Femur (tissue), 1 donor: ENCODE measurements around the gene LRRN3.
"Not testable (repeated sequence)": the region's sequence is repeated elsewhere in the genome, so short reads cannot be mapped to it uniquely, and the experiment has no call there.

Experiments
- DNase-seq: peaks from one replicate; pipeline ENCODE4 v3.0.0-alpha.2; 2017

The LRRN3 gene

DNA sequence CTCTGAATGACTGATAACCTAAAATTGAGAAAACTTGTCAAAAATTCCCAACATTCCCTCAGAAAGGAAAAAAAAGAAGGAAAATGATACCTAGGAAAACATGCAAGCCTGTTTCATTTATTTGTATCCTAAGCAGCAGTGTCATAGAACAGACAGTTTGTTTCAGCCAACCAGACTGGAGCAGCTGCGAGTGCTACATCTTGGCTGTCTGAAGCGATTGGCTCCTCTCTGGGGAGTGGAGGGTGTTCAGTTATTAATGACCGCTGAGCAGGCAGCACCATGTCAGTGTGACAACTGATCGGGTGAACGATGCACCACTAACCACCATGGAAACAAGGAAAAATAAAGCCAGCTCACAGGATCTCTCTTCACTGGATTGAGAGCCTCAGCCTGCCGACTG lies at the start of gene LRRN3:
LRRN3 (plus strand) TSS at position 282 of the 400 bp plus-strand sequence. CDS start 31,646 bp downstream, outside the sequence.
- DNase-seq: peak; percentile 73

GRCh38 chr7:111041577-111041976 lies 49.4 kb upstream of the LRRN3 start:
- DNase-seq: no peak

- no peak for DNase-seq
Observed at GRCh38 chr7:111042842-111043241, 48.1 kb upstream of the LRRN3 start.

DNA sequence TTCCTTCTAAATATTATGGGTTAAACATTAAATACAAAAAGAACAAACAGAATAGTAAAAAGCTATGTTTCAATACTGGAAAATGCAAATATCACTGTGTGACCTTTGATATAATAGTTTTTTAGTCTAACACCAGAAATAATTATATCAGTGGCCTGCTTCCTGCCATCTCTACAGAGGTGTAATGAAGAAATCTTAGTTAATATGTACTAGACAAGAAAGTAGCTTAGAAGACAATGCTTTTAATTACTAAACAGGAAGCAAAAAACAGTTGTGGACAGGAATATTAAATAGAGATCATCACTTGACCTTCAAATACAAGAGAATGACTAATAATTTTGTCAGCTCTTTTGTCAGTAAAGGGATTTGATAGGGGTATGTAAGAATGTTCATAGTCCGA lies 47.4 kb upstream of the LRRN3 start:
- no peak for DNase-seq

DNA sequence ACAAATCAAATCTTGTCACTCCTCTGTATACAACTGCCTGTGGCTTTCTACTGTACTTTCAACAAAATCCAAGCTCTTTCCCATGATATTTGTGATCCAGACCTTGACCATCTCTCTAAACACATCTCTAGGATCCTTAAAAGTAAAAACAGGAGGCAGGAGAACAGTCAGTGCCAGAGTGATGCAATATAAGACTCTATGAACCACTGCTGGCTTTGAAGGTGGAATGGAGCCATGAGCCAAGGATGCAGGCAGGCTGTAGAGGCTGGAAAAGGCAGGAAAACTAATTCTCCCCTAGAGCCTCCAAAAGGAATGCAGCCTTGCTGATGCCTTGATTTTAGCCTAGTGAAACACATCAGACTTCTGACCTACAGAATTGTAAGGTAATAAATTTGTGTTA lies 45.5 kb upstream of the LRRN3 start:
- peak; percentile 49 for DNase-seq

DNA sequence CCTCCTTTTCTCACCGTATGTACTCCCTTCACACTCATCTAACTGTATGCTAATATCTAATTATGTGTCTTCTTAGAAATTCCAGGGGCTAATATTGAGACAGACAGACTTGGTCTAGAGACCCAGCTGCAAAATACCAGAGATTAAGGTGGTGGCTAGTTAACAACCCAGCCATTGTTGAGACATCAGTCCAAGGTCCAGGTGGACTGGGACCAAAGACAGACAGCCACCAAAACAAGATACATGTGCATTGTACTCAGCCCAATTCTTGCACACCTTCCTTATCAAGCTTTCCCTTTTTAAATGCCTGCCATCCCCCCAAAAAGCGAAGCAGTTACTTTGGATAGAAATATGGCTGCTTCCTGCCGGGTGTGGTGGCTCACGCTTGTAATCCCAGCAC lies 43.3 kb upstream of the LRRN3 start:
- DNase-seq: no peak

GRCh38 chr7:111049971-111050680 lies 40.8 kb upstream of the LRRN3 start:
- DNase-seq: no peak

- no peak for DNase-seq
Observed at GRCh38 chr7:111050875-111051416, 40.0 kb upstream of the LRRN3 start.

GRCh38 chr7:111051832-111052231 lies 39.1 kb upstream of the LRRN3 start:
- no peak for DNase-seq

- no peak for DNase-seq
Observed at GRCh38 chr7:111053035-111053434, 37.9 kb upstream of the LRRN3 start.

DNA sequence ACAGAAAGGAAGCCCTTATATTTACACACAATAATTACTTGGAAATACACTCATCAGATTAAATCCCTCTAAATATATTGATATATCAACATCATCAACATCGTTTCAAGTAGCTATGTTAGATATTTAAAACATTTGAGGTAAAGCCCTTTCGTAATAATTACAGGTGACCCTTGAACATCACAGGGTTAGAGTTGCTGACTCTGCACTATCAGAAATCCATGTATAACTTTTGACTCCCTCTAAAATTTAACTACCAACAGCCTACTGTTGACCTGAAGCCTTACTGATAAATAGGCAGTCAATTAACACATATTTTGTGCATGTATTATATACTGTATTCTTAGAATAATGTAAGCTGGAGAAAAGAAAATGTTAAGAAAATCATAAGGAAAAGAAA lies 34.6 kb upstream of the LRRN3 start:
- no peak for DNase-seq

DNA sequence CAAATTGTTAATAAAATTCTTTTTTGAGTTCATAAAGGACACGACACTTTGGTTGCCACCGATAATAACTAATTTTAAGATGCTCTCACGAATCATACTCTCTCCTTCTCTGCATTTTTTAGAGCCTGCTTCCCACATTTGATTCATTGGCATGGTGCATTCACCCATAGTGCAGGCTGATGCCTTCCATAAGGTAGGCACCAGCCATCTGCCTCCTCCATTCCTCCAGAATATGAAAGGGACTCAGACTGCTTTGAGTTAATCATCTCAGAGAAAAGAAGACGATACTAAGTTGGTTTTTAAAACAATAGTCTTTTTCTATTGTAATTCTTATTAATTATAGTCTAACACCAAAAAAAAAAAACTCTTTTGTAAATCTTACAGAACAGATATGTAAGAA lies 33.9 kb upstream of the LRRN3 start:
- DNase-seq: no peak

DNA sequence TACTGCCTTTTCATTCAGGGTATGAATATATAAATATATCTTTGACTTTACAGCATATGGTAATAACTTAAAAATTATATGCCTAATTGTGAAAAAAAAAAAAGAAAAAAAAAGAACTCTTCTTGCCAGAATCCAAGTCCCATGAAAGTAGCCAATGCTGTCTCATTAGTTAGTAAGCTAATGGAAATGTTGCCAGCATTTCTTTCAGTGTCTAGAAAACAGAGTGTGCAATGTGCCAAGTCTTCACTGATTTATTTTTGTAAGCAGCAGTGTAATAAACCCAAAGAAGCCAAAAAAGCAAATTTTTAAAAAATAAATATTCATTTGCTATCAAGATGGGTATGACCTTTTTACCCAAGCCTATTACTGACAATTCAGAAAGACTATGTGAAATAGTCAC lies 31.1 kb upstream of the LRRN3 start:
- DNase-seq: no peak

DNA sequence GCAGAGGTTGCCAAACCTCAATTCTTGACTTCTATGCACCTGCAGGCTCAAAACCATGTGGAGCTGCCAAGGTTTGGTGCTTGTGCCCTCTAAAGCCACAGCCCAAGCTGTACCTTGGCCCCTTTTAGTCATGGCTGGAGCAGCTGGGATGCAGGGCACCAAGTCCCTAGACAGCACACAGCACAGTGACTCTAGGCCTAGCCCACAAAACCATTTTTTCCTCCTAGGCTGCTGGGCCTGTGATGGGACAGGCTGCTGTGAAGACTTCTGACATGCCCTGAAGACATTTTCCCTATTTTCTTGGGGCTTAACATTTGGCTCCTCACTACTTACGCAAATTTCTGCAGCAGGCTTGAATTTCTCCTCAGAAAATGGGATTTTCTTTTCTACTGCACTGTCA lies 27.8 kb upstream of the LRRN3 start:
- DNase-seq: no peak

DNA sequence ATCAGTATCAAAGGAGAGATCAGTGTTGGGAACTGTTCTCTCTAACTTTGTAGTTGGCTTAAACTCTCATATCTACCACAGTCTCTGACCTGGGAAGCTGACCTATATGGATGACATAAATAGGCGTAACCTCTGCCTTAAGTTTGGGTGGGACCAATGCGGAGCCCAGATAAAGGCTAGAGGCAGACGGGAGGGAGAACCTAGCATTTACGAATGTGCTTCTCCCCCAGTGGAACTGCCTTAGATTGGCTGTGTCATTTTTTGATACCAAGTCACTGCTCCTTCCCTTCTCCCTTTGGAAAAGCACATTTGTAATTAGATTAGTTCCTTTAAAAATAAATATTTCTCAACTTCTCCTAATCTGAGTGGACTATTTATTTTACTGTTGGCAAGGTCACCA lies 23.7 kb upstream of the LRRN3 start:
- no peak for DNase-seq

DNA sequence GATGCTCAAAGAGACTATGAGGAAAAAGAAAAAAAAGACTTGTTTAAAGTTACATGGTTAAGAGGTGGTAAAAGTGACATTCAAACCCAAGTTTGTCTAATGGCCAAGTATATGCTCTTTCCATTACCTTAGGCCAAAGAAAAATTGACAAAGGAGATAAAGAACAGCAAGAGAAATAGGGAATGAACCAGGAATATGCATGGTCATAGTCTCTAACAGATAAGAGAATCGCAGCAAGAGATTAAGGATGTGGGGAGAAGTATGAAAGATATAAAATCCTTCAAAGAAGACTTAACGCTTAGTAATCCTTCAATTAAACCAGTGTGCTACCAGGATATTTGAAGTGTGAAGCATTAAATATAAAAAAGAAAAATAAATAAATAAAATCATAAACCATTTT lies 23.2 kb upstream of the LRRN3 start:
- DNase-seq: no peak

GRCh38 chr7:111068618-111069017 lies 22.3 kb upstream of the LRRN3 start:
- DNase-seq: no peak

- DNase-seq: no peak
Observed at GRCh38 chr7:111071556-111071955, 19.4 kb upstream of the LRRN3 start.

GRCh38 chr7:111072658-111073057 lies 18.3 kb upstream of the LRRN3 start:
- DNase-seq: not testable (repeated sequence)

- no peak for DNase-seq
Observed at GRCh38 chr7:111074071-111074747, 16.7 kb upstream of the LRRN3 start.

GRCh38 chr7:111074748-111075146 lies 16.2 kb upstream of the LRRN3 start:
- no peak for DNase-seq

DNA sequence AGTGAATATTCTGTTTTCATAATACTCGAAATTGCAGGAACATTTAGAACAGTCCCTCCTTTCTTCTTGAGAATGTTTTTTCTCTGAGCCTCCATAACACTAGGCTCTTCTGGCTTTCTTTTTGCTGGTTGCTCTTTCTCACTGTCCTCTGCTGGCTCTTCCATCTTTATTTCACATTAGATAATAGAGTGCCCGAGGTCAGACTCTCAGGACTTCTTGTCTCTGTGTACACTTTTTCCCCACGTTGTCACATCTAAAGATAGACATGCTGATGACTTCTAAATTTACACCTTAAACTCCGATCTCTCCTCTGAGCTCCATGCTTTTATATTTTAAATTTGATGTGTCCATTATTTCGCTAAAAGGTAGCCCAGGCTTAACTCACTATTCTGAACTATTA lies 15.4 kb upstream of the LRRN3 start:
- DNase-seq: no peak

DNA sequence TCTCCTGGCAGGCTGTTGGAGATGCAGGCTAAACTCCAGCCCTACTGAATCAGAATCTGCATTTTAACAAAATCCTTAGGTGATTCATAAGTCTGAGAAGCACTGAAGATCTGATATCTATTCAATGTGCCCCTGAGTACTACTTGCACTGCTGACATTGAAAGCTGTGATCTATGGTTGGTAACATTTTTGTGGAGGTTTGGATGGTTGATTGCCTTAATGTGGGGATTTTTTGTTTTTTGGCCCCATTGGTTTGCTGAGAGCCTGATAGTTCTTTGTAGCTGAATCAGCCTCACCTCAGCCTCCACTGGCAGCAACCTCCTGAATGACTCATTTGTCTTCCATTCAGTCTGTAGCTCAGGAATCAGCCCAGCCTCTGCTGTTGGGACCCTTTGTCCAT lies 14.7 kb upstream of the LRRN3 start:
- no peak for DNase-seq

DNA sequence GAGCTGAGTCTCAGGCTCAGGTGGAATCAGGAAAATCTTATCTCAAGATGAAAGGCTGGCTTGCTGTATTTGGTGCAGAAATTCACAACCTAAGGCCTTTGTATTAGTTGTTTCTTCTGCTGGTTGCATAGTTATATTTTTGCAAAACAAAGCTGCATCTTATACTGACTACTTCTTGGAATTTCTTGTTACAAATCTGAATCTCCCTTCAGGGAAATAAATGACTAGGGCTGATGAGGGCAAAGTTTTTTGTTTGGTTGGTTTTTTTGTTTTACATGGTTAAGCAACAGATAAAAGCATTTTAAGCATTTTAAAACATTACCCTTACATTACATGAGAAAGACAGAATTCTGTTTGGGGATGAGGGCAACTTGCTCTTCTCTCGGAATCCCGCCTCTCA lies 13.9 kb upstream of the LRRN3 start:
- DNase-seq: no peak
